Measurements from ENCODE around the gene DDN. TPM values are rescaled to one million over a fixed set of nuclear protein-coding genes. Genes with fewer than 3 reads are reported as not detected.
A peak's percentile ranks its signal among the peaks of the same experiment; 100 is the strongest.

DDN gene
- total RNA-seq, 1 experiment from 2014 or later = 0.35 TPM

- 0 out of 7 replicates have a peak overlapping the region, but pooled peaks of 1 of the 3 experiments have one; percentile 23 for H3K27ac Mint-ChIP-seq
- WGBS (ENCODE audit: extremely low coverage, insufficient read length, low lambda C conversion rate) = no CpG with 5 or more reads among the region's 9 CpGs
- no peak overlapping the region for H3K56ac ChIP-seq (ENCODE audit: insufficient read length, low read depth, low read length)
- no peak overlapping the region for H3K9ac ChIP-seq (ENCODE audit: extremely low read depth, insufficient read length, low read length)
- H3K4ac ChIP-seq (ENCODE audit: low read depth, low read length) = no peak overlapping the region
- H3K79me2 ChIP-seq (ENCODE audit: insufficient read depth, low read length) = no peaks in the 10 kb centered on the region
- H3K36me3 Mint-ChIP-seq (ENCODE audit: insufficient read depth in 1 of 3, low read depth in 3 of 3) = peaks cover 48 to 95% (median 86%) of the 10 kb centered on the region in 3 experiments
- no peaks in the 10 kb centered on the region for H3K79me1 ChIP-seq (ENCODE audit: insufficient read depth, low read depth, low read length, poor library complexity, severe bottlenecking)
- no peak overlapping the region for H3K18ac ChIP-seq (ENCODE audit: insufficient read length, low read depth, low read length)
- H4K5ac ChIP-seq (ENCODE audit: insufficient read length, low read depth, low read length) = no peak overlapping the region
- no peak overlapping the region for H2AFZ ChIP-seq (ENCODE audit: low read length)
- no peak overlapping the region for H3K23ac ChIP-seq (ENCODE audit: insufficient read length, low read depth, low read length)
- no peaks in the 10 kb centered on the region for H3K4me1 ChIP-seq (ENCODE audit: insufficient read depth, low read length)
- H3K9me3 Mint-ChIP-seq = no peaks in the 10 kb centered on the region
- no peaks in the 10 kb centered on the region for H3K9me3 ChIP-seq (ENCODE audit: control insufficient read depth, low read depth, low read length)
- H3K23me2 ChIP-seq (ENCODE audit: insufficient read length, low read depth, low read length, poor library complexity, severe bottlenecking) = no peaks in the 10 kb centered on the region
- no peak overlapping the region for H3K4me3 Mint-ChIP-seq
- no peaks in the 10 kb centered on the region for H3K4me1 Mint-ChIP-seq
- H2AK5ac ChIP-seq (ENCODE audit: insufficient read length, low read length) = no peak overlapping the region
- H4K20me1 ChIP-seq (ENCODE audit: control insufficient read depth, insufficient read depth, insufficient read length) = no peaks in the 10 kb centered on the region
- H2BK15ac ChIP-seq (ENCODE audit: low read depth, low read length) = no peak overlapping the region
- no peak overlapping the region for H2BK5ac ChIP-seq (ENCODE audit: insufficient read length, low read length)
- DNase-seq = no peak
- H3K14ac ChIP-seq (ENCODE audit: insufficient read depth, low read length) = no peak overlapping the region
- no peaks in the 10 kb centered on the region; the same call in 1 of the 2 replicates for H3K27me3 Mint-ChIP-seq (ENCODE audit: low read depth)
- no peak overlapping the region for H3T11ph ChIP-seq (ENCODE audit: low read length)
- H4K91ac ChIP-seq (ENCODE audit: insufficient read length, low read depth, low read length) = no peak overlapping the region
- no peak overlapping the region for H4K8ac ChIP-seq (replicated peaks; ENCODE audit: insufficient read length, low read depth, low read length)
- TF ChIP-seq CTCF (conservative IDR thresholded peaks at IDR 0.05) = no peak
- no peak overlapping the region for H2BK120ac ChIP-seq (ENCODE audit: low read depth, low read length, poor library complexity, severe bottlenecking)
- H2BK12ac ChIP-seq (ENCODE audit: insufficient read length, low read depth, low read length) = no peak overlapping the region
- H3K27ac ChIP-seq (ENCODE audit: insufficient read length, low read depth, low read length) = no peak overlapping the region
- no peak overlapping the region for H2BK20ac ChIP-seq (ENCODE audit: low read depth, low read length, poor library complexity, severe bottlenecking)
- no peaks in the 10 kb centered on the region; the same call in 1 of the 2 replicates for H3K27me3 ChIP-seq (ENCODE audit: insufficient read depth, low read length)
- H3K4me2 ChIP-seq (ENCODE audit: insufficient read depth, insufficient read length, low read length) = no peak overlapping the region
Observed at GRCh38 chr12:49027846-49028555, 28.8 kb upstream of the DDN start.
